Measurements from ENCODE around the gene SLC22A5. TPM values are rescaled to one million over a fixed set of nuclear protein-coding genes. Genes with fewer than 3 reads are reported as not detected.
A peak's percentile ranks its signal among the peaks of the same experiment; 100 is the strongest.

Gene SLC22A5
- total and polyA plus RNA-seq, 2 donors (not counting 1 experiment from before 2014, with no cell fraction given), result 5.7 to 12.9 TPM

DNA sequence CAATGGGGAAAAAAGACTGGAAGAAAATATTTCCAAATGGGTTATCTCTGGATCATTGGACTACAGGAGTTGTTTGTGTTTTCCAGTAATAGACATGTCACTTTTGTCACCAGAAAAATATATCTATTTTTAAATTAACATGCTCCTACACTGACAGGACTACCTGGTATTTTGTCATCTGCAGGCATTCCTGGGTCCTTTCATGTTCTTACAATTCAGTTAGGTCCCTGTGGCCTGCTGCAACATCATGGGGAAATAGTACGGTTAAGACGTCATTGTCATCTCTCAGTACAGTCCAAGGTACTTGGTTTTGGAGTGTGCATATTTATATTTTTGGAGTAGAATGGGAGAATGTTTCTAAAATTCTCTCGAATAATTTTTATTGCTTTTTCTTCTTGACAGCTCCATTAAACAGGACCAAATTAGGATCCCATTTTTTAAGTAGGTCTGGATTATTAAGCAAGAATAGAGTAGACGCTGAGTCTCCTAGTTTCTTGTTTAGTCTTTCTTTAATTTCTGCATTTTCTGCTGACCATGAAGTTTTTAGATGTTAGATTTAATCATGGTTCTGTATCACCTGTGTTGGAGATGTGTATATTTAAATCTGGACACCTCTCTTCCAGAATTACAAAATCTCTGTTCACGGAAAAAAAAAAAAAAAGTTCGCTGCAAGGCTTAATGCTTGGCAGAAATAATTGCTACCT is 46.9 kb downstream of the SLC22A5 start:
- Histone ChIP-seq H2AFZ (ENCODE audit: insufficient read depth, low read depth, low read length, poor library complexity, severe bottlenecking) (no peak overlapping the region), H3K9me3 (ENCODE audit: control extremely low read depth in 1 of 3, control insufficient read depth in 2 of 3, insufficient read depth in 1 of 3, low read length in 2 of 3) (no peaks in the 10 kb centered on the region), H3K27me3 (replicated peaks in 1 of 4; ENCODE audit: control extremely low read depth in 1 of 4, control insufficient read depth in 3 of 4, insufficient read depth in 4 of 4, low read length in 3 of 4) (no peaks in the 10 kb centered on the region), H3K36me3 (replicated peaks in 1 of 2; ENCODE audit: control extremely low read depth in 1 of 2, control insufficient read depth in 1 of 2, extremely low read depth in 1 of 2, insufficient read depth in 2 of 2, low read length in 1 of 2) (peaks cover 1 to 13% of the 10 kb centered on the region in 2 experiments), H3K79me2 (ENCODE audit: control insufficient read depth, insufficient read depth, low read length) (peaks cover 95% of the 10 kb centered on the region), H3K27ac (ENCODE audit: low read length in 2 of 2) (peak overlapping the region in 1 of 2 donors; percentile 96), H3K4me1 (ENCODE audit: control insufficient read depth in 2 of 2, insufficient read depth in 2 of 2, low read length in 2 of 2) (peaks cover 85 to 89% of the 10 kb centered on the region in 2 donors), H3K4me2 (replicated peaks; ENCODE audit: low read depth, low read length, poor library complexity, severe bottlenecking) (peak overlapping the region; percentile 56), H3K4me3 (ENCODE audit: control extremely low read depth in 1 of 5, extremely low read depth in 1 of 5, insufficient read depth in 1 of 5, low read depth in 2 of 5, low read length in 4 of 5) (no peak overlapping the region), H3K9ac (ENCODE audit: low read length) (no peak overlapping the region), H4K20me1 (ENCODE audit: control insufficient read depth, insufficient read depth, low read length, poor library complexity, severe bottlenecking) (no peaks in the 10 kb centered on the region)
- no peak overlapping the region for H3K27ac Mint-ChIP-seq
- ChIA-PET POLR2A (interaction anchor here (0.7 to 6.2 kb wide), 8 partner anchors 20 to 405 kb away, joined by 3 to 47 read pairs (median 6); partner anchors contain the start of gene IRF1), CTCF (interaction anchor here (0.7 to 6.2 kb wide), 14 partner anchors 9 to 90 kb away, joined by 3 to 68 read pairs (median 7); partner anchors contain the start of gene IRF1)
- H3K4me1 Mint-ChIP-seq, result peaks cover 95% of the 10 kb centered on the region
- DNase-seq (no peak), ATAC-seq (ENCODE audit: low read depth) (no peak)
- peak overlapping the region; percentile 45 for H3K4me3 Mint-ChIP-seq
- no peak for TF ChIP-seq EZH2 (IDR thresholded peaks at IDR 0.05; ENCODE audit: borderline replicate concordance, insufficient read depth, low read depth, low read length, poor library complexity, severe bottlenecking)
- TF ChIP-seq, protein P1, sequence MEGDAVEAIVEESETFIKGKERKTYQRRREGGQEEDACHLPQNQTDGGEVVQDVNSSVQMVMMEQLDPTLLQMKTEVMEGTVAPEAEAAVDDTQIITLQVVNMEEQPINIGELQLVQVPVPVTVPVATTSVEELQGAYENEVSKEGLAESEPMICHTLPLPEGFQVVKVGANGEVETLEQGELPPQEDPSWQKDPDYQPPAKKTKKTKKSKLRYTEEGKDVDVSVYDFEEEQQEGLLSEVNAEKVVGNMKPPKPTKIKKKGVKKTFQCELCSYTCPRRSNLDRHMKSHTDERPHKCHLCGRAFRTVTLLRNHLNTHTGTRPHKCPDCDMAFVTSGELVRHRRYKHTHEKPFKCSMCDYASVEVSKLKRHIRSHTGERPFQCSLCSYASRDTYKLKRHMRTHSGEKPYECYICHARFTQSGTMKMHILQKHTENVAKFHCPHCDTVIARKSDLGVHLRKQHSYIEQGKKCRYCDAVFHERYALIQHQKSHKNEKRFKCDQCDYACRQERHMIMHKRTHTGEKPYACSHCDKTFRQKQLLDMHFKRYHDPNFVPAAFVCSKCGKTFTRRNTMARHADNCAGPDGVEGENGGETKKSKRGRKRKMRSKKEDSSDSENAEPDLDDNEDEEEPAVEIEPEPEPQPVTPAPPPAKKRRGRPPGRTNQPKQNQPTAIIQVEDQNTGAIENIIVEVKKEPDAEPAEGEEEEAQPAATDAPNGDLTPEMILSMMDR (IDR thresholded peaks at IDR 0.05), result no peak
- no peaks in the 10 kb centered on the region for H3K27me3 Mint-ChIP-seq
- no peaks in the 10 kb centered on the region for H3K9me3 Mint-ChIP-seq (ENCODE audit: insufficient read depth)
- intact Hi-C loops (cut with micrococcal nuclease), result no loop called here
- WGBS (ENCODE audit: insufficient coverage), result no CpG with 5 or more reads among the region's 6 CpGs

DNA sequence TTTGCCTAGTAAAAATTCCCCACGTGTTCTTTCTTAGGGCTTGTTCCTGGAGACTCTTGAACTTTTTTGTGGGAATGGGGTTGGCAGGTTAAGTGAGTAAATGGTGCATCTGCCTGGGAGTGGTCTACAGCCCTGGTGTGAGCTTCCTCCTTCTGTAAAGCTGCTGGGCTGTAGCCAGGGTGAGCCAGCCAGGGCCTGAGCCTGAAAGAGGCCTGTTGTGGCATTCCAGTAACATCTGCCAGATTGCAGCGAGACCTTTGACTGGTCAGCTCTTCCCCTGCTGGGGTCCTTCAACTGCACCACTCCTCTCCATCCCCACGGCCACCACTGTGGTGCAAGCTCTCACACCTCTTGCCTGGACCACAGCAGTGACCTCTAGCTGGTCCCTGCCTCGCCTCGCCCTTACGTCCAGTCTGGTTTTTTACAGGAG is 47.5 kb downstream of the SLC22A5 start:
- Histone ChIP-seq H3K27ac (ENCODE audit: low read length in 2 of 2) (peak overlapping the region in 1 of 2 donors; percentile 17), H3K36me3 (replicated peaks in 1 of 2; ENCODE audit: control extremely low read depth in 1 of 2, control insufficient read depth in 1 of 2, extremely low read depth in 1 of 2, insufficient read depth in 2 of 2, low read length in 1 of 2) (peaks cover 1 to 13% of the 10 kb centered on the region in 2 experiments), H3K4me3 (ENCODE audit: control extremely low read depth in 1 of 5, extremely low read depth in 1 of 5, insufficient read depth in 1 of 5, low read depth in 2 of 5, low read length in 4 of 5) (no peak overlapping the region), H3K27me3 (replicated peaks in 1 of 4; ENCODE audit: control extremely low read depth in 1 of 4, control insufficient read depth in 3 of 4, insufficient read depth in 4 of 4, low read length in 3 of 4) (no peaks in the 10 kb centered on the region), H4K20me1 (ENCODE audit: control insufficient read depth, insufficient read depth, low read length, poor library complexity, severe bottlenecking) (no peaks in the 10 kb centered on the region), H3K9ac (ENCODE audit: low read length) (no peak overlapping the region), H3K4me2 (replicated peaks; ENCODE audit: low read depth, low read length, poor library complexity, severe bottlenecking) (peak overlapping the region; percentile 45), H3K79me2 (ENCODE audit: control insufficient read depth, insufficient read depth, low read length) (peaks cover 94% of the 10 kb centered on the region), H3K9me3 (ENCODE audit: control extremely low read depth in 1 of 3, control insufficient read depth in 2 of 3, insufficient read depth in 1 of 3, low read length in 2 of 3) (no peaks in the 10 kb centered on the region), H3K4me1 (ENCODE audit: control insufficient read depth in 2 of 2, insufficient read depth in 2 of 2, low read length in 2 of 2) (peaks cover 85 to 90% of the 10 kb centered on the region in 2 donors), H2AFZ (ENCODE audit: insufficient read depth, low read depth, low read length, poor library complexity, severe bottlenecking) (no peak overlapping the region)
- Mint-ChIP-seq H3K27me3 (no peaks in the 10 kb centered on the region), H3K4me1 (peaks cover 93% of the 10 kb centered on the region), H3K4me3 (peak overlapping the region; percentile 45), H3K9me3 (ENCODE audit: insufficient read depth) (no peaks in the 10 kb centered on the region), H3K27ac (peak overlapping the region; percentile 88)
- WGBS (ENCODE audit: insufficient coverage), result 79% methylated on average over 5 of the region's 6 CpGs
- no peak for TF ChIP-seq EZH2 (IDR thresholded peaks at IDR 0.05; ENCODE audit: borderline replicate concordance, insufficient read depth, low read depth, low read length, poor library complexity, severe bottlenecking)
- TF ChIP-seq, protein P1 (IDR thresholded peaks at IDR 0.05), result no peak
- ChIA-PET CTCF (interaction anchor here (0.7 to 6.2 kb wide), 12 partner anchors 9 to 84 kb away, joined by 3 to 68 read pairs (median 7); partner anchors contain the start of gene IRF1), POLR2A (interaction anchor here (0.7 to 6.2 kb wide), 6 partner anchors 20 to 405 kb away, joined by 3 to 47 read pairs (median 6); partner anchors contain the start of gene IRF1)
- ATAC-seq (ENCODE audit: low read depth), result no peak
- DNase-seq, result no peak
- intact Hi-C loops (cut with micrococcal nuclease), result no loop called here
